SK-N-MC (cell line): Measurements from ENCODE around the gene PIAS1.

Source experiments
- DNase-seq: peaks from one replicate; pipeline ENCODE4 v3.0.0-alpha.2; 2011; ENCODE audit warnings: low read depth, low spot score
- H3K27ac ChIP-seq: fragments of 200-600 bp; sonication (generic); 2 replicates; pipeline ENCODE4 v1.5.1; 2016; ENCODE audit warnings: mixed run types
- H3K36me3 ChIP-seq: fragments of 200-600 bp; sonication (generic); 2 replicates; pipeline ENCODE4 v1.6.1; 2017; ENCODE audit warnings: antibody characterized with exemption, low read length, mixed read lengths; ENCODE audit not compliant: insufficient read depth
- H3K4me3 ChIP-seq: fragments of 200-600 bp; sonication (generic); 2 replicates; pipeline ENCODE4 v1.5.1; 2016
- H3K9ac ChIP-seq: fragments of 200-600 bp; sonication (generic); 2 replicates; pipeline ENCODE4 v1.8.0; 2017; ENCODE audit warnings: mixed run types, mixed read lengths; ENCODE audit not compliant: insufficient read length
- H3K9me3 ChIP-seq: fragments of 200-600 bp; sonication (generic); 2 replicates; pipeline ENCODE4 v1.6.1; 2017; ENCODE audit warnings: low read depth, mild to moderate bottlenecking, antibody characterized with exemption, low read length, moderate library complexity, mixed read lengths
- EZH2 ChIP-seq: fragments of 200-600 bp; sonication (generic); IDR thresholded peaks from one replicate; pipeline ENCODE4 v1.6.1; 2017; ENCODE audit warnings: antibody characterized with exemption
- FOXP2 ChIP-seq: optimal IDR thresholded peaks from 2 replicates; pipeline ENCODE3; 2011; ENCODE audit warnings: mild to moderate bottlenecking, moderate library complexity; ENCODE audit not compliant: insufficient read depth; ENCODE audit errors: extremely low read length, control extremely low read depth
- POLR2AphosphoS5 ChIP-seq: IDR thresholded peaks from 2 replicates; pipeline ENCODE4 v1.6.1; 2012; ENCODE audit warnings: mild to moderate bottlenecking, low read depth, low read length, borderline replicate concordance

The PIAS1 gene

DNA sequence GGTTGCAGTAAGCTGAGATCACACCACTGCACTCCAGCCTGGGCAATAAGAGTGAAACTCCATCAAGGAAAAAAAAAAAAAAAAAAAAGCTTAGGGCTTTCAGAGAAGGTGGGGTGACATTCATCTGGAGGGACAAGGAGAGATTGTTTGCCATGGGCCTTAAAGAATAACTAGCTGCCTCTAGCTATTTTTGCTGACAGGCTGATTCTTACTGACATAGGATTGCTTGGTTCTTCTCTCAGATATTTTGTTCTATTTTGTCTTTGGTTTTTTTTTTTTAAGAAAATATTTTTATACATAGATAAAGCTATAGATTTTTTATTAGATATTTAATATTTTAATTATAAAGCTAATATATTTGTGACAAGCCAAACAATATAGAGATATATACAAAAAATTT lies 24.2 kb upstream of the PIAS1 start:
- TF ChIP-seq FOXP2 (no peak), POLR2AphosphoS5 (no peak), EZH2 (no peak)
- Histone ChIP-seq H3K9me3 (no peaks in the 10 kb centered on the region), H3K9ac (no peak overlapping the region), H3K27ac (no peak overlapping the region), H3K36me3 (no peaks in the 10 kb centered on the region), H3K4me3 (no peak overlapping the region)
- DNase-seq, result no peak

- Histone ChIP-seq H3K27ac (peak overlapping the region; percentile 69), H3K4me3 (peak overlapping the region; percentile 30; the same call in 1 of the 2 replicates), H3K36me3 (no peaks in the 10 kb centered on the region), H3K9me3 (no peaks in the 10 kb centered on the region), H3K9ac (no peak overlapping the region)
- no peak for DNase-seq
- no peak for TF ChIP-seq FOXP2
- no peak for TF ChIP-seq POLR2AphosphoS5
- no peak for TF ChIP-seq EZH2
Observed at GRCh38 chr15:68031404-68031803, 22.7 kb upstream of the PIAS1 start.

- Histone ChIP-seq H3K4me3 (no peak overlapping the region), H3K36me3 (no peaks in the 10 kb centered on the region), H3K9me3 (no peaks in the 10 kb centered on the region), H3K9ac (no peak overlapping the region), H3K27ac (no peak overlapping the region)
- no peak for DNase-seq
- TF ChIP-seq FOXP2 (no peak), EZH2 (no peak), POLR2AphosphoS5 (no peak)
Observed at GRCh38 chr15:68032672-68033071, 21.4 kb upstream of the PIAS1 start.

GRCh38 chr15:68034081-68034480 lies 20.0 kb upstream of the PIAS1 start:
- H3K9me3 ChIP-seq, result no peaks in the 10 kb centered on the region
- DNase-seq, result no peak
- H3K9ac ChIP-seq, result no peak overlapping the region
- no peak overlapping the region for H3K4me3 ChIP-seq
- no peak overlapping the region for H3K27ac ChIP-seq
- no peak for TF ChIP-seq POLR2AphosphoS5
- no peak for TF ChIP-seq EZH2
- TF ChIP-seq FOXP2, result no peak
- no peaks in the 10 kb centered on the region for H3K36me3 ChIP-seq

DNA sequence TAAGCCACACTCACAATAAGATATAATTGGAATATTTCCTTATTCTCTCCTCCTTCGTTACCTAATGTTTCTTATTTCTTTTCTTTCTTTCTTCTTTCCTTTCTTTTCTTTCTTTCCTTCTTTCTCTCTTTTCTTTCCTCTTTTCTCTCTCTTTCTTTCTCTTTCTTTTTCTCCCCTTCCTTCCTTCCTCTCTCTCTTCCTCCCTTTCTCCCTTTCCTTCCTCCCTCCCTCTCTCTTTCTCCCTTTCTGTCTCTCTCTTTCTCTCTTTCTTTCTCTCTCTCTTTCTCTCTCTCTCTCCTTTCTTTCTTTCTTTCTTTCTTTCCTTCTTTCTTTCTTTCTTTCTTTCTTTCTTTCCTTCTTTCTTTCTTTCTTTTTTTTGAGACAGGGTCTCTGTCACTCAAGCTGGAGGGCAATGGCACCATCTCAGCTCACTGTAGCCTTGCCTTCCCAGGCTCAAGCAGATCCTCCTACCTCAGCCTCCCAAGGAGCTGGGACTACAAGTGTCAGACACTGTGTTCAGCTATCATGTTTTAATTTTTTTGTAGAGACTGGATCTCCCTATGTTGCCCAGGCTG lies 19.3 kb upstream of the PIAS1 start:
- TF ChIP-seq EZH2 (no peak), POLR2AphosphoS5 (no peak), FOXP2 (no peak)
- Histone ChIP-seq H3K36me3 (no peaks in the 10 kb centered on the region), H3K9ac (no peak overlapping the region), H3K27ac (no peak overlapping the region), H3K4me3 (no peak overlapping the region), H3K9me3 (no peaks in the 10 kb centered on the region)
- no peak for DNase-seq

- TF ChIP-seq FOXP2 (no peak), POLR2AphosphoS5 (no peak), EZH2 (no peak)
- Histone ChIP-seq H3K4me3 (no peak overlapping the region), H3K36me3 (no peaks in the 10 kb centered on the region), H3K9ac (no peak overlapping the region), H3K9me3 (no peaks in the 10 kb centered on the region), H3K27ac (no peak overlapping the region)
- DNase-seq, result no peak
Observed at GRCh38 chr15:68038246-68038645, 15.9 kb upstream of the PIAS1 start.

- H3K4me3 ChIP-seq, result no peak overlapping the region
- no peaks in the 10 kb centered on the region for H3K36me3 ChIP-seq
- TF ChIP-seq EZH2 (no peak), POLR2AphosphoS5 (no peak), FOXP2 (no peak)
- no peak for DNase-seq
- no peaks in the 10 kb centered on the region for H3K9me3 ChIP-seq
- no peak overlapping the region for H3K9ac ChIP-seq
- H3K27ac ChIP-seq, result no peak overlapping the region
Observed at GRCh38 chr15:68040144-68040543, 14.0 kb upstream of the PIAS1 start.

DNA sequence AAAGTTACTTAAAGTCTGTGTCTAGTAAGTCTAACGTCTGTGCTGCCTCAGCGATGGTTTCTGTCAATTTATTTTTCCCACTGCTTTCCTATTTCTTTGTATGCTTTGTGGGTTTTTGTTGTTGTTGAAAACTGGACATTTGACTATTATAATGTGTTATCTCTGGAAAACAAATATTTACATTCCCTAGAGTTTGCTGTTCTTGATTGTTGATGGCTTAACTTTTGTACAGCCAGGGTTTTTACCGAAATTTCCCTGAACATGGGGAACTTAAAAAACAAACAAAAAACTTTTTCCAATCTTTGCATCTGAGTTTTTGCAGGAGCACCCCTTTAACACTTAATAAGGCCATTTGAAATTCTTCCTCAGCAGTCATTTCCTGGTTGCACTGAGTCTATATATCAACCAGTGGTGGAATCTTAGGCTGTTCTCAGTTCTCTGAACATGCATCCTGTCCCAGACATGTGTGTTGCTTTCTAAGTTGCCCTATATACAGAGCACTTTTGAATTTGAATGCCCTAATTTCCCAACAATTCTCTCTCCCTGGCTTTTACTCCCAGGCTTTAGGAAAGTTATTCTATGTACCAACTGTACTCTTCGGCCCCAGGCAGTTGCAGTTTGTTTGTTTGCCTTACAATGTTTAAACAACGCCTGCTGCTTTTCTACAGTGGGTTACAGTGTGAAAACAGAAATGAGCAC lies 11.8 kb upstream of the PIAS1 start:
- H3K9me3 ChIP-seq, result no peaks in the 10 kb centered on the region
- H3K9ac ChIP-seq, result no peak overlapping the region
- H3K36me3 ChIP-seq, result no peaks in the 10 kb centered on the region
- TF ChIP-seq POLR2AphosphoS5 (no peak), EZH2 (no peak), FOXP2 (no peak)
- no peak overlapping the region for H3K4me3 ChIP-seq
- no peak for DNase-seq
- H3K27ac ChIP-seq, result no peak overlapping the region

DNA sequence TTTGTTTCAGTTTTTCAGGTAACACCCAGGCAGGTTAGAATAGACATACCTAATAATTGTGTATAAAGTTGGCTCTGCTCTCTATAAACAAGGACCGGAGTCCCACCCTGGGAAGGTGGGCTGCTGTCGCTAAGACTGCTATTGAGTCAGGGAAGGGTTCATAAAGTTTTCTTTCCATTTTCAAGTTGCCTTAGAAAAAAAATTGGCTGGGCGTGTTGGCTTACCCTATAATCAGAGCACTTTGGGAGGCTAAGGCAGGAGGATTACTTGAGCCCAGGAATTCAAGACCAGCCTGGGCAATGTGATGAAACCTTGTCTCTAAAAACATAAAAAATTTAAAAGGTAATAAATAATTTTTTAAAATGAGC lies 11.3 kb upstream of the PIAS1 start:
- Histone ChIP-seq H3K9ac (no peak overlapping the region), H3K9me3 (no peaks in the 10 kb centered on the region), H3K27ac (no peak overlapping the region), H3K4me3 (no peak overlapping the region), H3K36me3 (no peaks in the 10 kb centered on the region)
- TF ChIP-seq EZH2, result no peak
- no peak for TF ChIP-seq FOXP2
- TF ChIP-seq POLR2AphosphoS5, result no peak
- no peak for DNase-seq
